Transverse colon (tissue), 4 donors: ENCODE data around the gene PCID2. TPM values are rescaled to one million over a fixed set of nuclear protein-coding genes. Genes with fewer than 3 reads are reported as not detected.

ENCODE experiments used
- DNase-seq: peaks from one replicate; pipeline ENCODE4 v3.0.0-alpha.2; 2019
- H3K27ac ChIP-seq, 4 donors: fragments of 200-600 bp; sonication (generic); 2 replicates each; pipeline ENCODE4 v1.5.1; 2016 to 2018; ENCODE audit warnings: inconsistent platforms in 4 of 4
- H3K27me3 ChIP-seq: fragments of 200-600 bp; sonication (generic); 2 replicates; pipeline ENCODE4 v1.5.1; 2017; ENCODE audit warnings: inconsistent platforms
- H3K36me3 ChIP-seq, 4 donors: fragments of 200-600 bp; sonication (generic); 2 replicates each; pipeline ENCODE4 v1.5.1; 2017 to 2019; ENCODE audit warnings: inconsistent platforms in 4 of 4
- H3K4me1 ChIP-seq, 4 donors: fragments of 200-600 bp; sonication (generic); 2 replicates each; pipeline ENCODE4 v1.5.1; 2017 to 2020; ENCODE audit warnings: inconsistent platforms in 4 of 4
- H3K4me3 ChIP-seq, 4 donors: fragments of 200-600 bp; sonication (generic); 1 replicate in 1 of 4; 2 replicates in 3 of 4; pipeline versions ENCODE4 v1.5.1 to v1.6.1; 2017 to 2019; ENCODE audit warnings: inconsistent platforms in 4 of 4
- H3K9me3 ChIP-seq, 2 donors: fragments of 200-600 bp; sonication (generic); 2 replicates each; pipeline ENCODE4 v1.5.1; 2017 to 2019; ENCODE audit warnings: inconsistent platforms in 2 of 2
- EP300 ChIP-seq: sonication (generic); formaldehyde crosslinking; IDR thresholded peaks from one replicate; pipeline ENCODE4 v1.6.1; 2017; ENCODE audit warnings: antibody characterized with exemption, low read depth
- POLR2A ChIP-seq: fragments of 450-650 bp; IDR thresholded peaks from one replicate; pipeline ENCODE4 v1.6.1; 2016; ENCODE audit warnings: antibody characterized with exemption, mild to moderate bottlenecking, moderate library complexity
- POLR2AphosphoS5 ChIP-seq, 3 donors: sonication (generic); formaldehyde crosslinking; IDR thresholded peaks; one replicate each; pipeline ENCODE4 v1.6.1; 2016; ENCODE audit warnings: antibody characterized with exemption in 3 of 3
- WGBS, 2 donors: methylation state at CpG; one replicate each; pipeline ENCODE4 v1.1.5; 2018; ENCODE audit warnings: low coverage in 1 of 2; 5-methylcytosine and 5-hydroxymethylcytosine counted together
- in situ Hi-C, 4 donors: fragments of 200-750 bp; cut with MboI; loops; one replicate each; pipeline versions ENCODE4 v1.15.0 to v1.15.1; 2017; ENCODE audit warnings: low sequenced_read_pairs in 3 of 4, low pct_ligation_motif_present in 1 of 4, low pct_unique_long_range_greater_than_20kb in 1 of 4
- intact Hi-C: fragments of 100-400 bp; cut with DNase I; formaldehyde crosslinking; loops from one replicate; pipeline ENCODE4 v1.15.1; 2023; ENCODE audit warnings: low total_unique reads
- total RNA-seq, 4 donors: library from RNA; depleted of rRNA; stranded (reverse); fragments of >200 nt; gene quantifications; one replicate each; pipeline ENCODE4 v1.1.0, GENCODE V29; 2016
- TF ChIP-seq, protein P1 (sequence below), 5 experiments: fragments of 200-600 bp in 3 of 5; fragments of 450-650 bp in 2 of 5; sonication (generic) in 3 of 5; IDR thresholded peaks; 1 replicate in 2 of 5; 2 replicates in 3 of 5; pipeline ENCODE4 v1.5.1; 2016 to 2017; ENCODE audit warnings: antibody characterized with exemption in 5 of 5, inconsistent platforms in 3 of 5, mild to moderate bottlenecking in 2 of 5, moderate library complexity in 1 of 5

The PCID2 gene
- total RNA-seq, 4 donors from 2014 or later: 13.1 to 87.6 (median 41.3) TPM

DNA sequence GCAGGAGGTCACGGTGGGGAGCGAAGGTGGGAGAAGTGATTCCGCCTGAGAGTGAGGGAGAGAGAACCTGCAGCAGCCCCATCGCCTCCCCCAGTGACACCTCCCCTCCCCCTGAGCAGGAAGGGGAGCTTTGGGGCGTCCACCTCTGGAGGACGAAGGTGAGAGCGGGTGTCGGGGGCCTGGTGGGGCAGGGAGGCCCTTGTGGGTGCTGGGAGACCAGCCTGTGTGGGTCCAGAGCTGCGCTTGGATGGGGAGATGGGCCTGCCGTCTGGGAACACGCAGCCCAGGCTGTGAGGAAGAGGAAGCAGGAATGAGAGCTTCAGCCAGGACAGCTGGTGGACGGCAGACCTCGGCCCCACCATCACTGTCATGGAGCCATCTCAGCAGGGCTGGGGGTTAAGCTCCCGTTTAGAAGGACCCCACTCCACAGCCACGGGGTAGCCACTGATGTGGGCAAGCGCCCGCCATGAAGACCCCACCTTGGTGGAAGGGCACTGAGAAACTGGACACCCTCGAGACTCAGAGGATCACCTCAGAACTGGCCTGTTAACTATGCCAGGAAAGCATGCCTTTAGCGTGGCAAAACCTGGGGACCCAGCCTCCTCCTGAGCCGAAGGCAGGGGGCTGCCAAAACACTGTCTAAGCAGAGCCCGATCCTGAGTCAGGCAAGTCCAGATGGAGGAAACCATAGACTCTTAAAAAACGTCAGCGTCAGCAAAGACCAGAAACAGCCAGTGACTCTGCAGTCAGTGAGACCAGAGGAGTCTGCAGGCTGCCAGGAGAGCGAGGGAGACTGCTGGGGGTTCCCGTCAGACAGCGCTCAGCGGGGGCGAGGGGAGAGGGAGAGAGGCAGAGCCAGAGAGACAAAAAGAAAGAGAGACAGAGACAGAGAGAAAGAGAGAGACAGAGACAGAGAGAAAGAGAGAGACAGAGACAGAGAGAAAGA is 56.5 kb downstream of the PCID2 start:
- in situ Hi-C loops: no loop called here
- no peaks in the 10 kb centered on the region for H3K36me3 ChIP-seq
- H3K27me3 ChIP-seq: peaks cover 10% of the 10 kb centered on the region
- peak overlapping the region in 1 of 4 donors; percentile 53 for H3K4me3 ChIP-seq
- H3K4me1 ChIP-seq: peaks cover 7 to 23% (median 13%) of the 10 kb centered on the region in 4 donors
- intact Hi-C loops: no loop called here
- no peak for DNase-seq
- WGBS, 2 donors: 55 to 70% methylated on average over 4 to 28 of the region's 28 CpGs
- no peaks in the 10 kb centered on the region for H3K9me3 ChIP-seq
- TF ChIP-seq POLR2A (no peak), EP300 (no peak), POLR2AphosphoS5 (IDR thresholded peaks at IDR 0.05) (no peak)
- TF ChIP-seq, protein P1, sequence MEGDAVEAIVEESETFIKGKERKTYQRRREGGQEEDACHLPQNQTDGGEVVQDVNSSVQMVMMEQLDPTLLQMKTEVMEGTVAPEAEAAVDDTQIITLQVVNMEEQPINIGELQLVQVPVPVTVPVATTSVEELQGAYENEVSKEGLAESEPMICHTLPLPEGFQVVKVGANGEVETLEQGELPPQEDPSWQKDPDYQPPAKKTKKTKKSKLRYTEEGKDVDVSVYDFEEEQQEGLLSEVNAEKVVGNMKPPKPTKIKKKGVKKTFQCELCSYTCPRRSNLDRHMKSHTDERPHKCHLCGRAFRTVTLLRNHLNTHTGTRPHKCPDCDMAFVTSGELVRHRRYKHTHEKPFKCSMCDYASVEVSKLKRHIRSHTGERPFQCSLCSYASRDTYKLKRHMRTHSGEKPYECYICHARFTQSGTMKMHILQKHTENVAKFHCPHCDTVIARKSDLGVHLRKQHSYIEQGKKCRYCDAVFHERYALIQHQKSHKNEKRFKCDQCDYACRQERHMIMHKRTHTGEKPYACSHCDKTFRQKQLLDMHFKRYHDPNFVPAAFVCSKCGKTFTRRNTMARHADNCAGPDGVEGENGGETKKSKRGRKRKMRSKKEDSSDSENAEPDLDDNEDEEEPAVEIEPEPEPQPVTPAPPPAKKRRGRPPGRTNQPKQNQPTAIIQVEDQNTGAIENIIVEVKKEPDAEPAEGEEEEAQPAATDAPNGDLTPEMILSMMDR (IDR thresholded peaks at IDR 0.05): no peak
- H3K27ac ChIP-seq: no peak overlapping the region

DNA sequence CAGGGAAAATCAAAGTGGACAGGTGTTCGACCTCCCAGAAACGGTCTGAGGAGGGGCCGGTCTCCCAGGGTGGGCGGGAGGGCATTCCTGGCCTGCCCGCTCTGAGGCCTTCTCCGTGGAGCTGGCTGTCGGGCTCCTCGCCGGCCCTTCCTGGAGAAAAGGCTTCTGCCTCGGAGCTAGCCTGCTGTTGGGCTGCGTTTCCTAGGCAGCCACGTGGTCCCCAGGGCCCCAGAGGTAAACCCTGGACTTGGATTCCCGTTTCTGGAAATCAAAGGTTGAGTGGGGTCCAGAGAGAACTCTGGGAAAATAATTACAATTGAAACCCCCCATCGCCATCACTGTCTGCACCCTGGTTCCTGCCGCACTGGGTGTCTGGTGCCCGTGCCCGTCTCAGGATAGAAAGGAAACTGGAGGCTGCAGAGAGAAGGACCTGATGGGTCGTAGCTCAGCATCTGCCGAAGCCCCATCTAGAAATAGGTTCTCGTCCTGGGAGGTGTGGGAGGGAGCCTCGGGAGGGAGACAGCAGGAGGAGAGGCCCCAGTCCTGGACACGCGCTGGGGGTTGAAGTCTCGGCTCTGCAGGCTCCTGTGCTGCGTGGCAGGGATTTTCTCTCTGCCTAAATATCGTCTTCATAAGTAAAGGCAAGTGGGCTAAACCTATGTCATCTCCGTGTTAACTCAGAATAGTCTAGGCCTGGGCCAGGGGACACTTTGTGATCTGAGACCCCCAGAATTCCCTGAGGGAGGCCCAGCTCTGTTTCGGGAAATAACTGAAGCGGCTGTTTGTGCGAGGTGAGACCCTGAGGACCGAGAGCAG is 57.7 kb downstream of the PCID2 start:
- H3K27me3 ChIP-seq: peaks cover 10% of the 10 kb centered on the region
- intact Hi-C loops: no loop called here
- in situ Hi-C loops: no loop called here
- no peak overlapping the region for H3K27ac ChIP-seq
- H3K9me3 ChIP-seq: no peaks in the 10 kb centered on the region
- peaks cover 7 to 23% (median 13%) of the 10 kb centered on the region in 4 donors for H3K4me1 ChIP-seq
- DNase-seq: no peak
- 90 to 97% methylated on average over 12 to 31 of the region's 31 CpGs for WGBS, 2 donors
- TF ChIP-seq, protein P1 (IDR thresholded peaks at IDR 0.05): no peak
- no peak for TF ChIP-seq EP300
- TF ChIP-seq POLR2A: no peak
- no peak for TF ChIP-seq POLR2AphosphoS5 (IDR thresholded peaks at IDR 0.05)
- H3K36me3 ChIP-seq: no peaks in the 10 kb centered on the region
- no peak overlapping the region for H3K4me3 ChIP-seq

DNA sequence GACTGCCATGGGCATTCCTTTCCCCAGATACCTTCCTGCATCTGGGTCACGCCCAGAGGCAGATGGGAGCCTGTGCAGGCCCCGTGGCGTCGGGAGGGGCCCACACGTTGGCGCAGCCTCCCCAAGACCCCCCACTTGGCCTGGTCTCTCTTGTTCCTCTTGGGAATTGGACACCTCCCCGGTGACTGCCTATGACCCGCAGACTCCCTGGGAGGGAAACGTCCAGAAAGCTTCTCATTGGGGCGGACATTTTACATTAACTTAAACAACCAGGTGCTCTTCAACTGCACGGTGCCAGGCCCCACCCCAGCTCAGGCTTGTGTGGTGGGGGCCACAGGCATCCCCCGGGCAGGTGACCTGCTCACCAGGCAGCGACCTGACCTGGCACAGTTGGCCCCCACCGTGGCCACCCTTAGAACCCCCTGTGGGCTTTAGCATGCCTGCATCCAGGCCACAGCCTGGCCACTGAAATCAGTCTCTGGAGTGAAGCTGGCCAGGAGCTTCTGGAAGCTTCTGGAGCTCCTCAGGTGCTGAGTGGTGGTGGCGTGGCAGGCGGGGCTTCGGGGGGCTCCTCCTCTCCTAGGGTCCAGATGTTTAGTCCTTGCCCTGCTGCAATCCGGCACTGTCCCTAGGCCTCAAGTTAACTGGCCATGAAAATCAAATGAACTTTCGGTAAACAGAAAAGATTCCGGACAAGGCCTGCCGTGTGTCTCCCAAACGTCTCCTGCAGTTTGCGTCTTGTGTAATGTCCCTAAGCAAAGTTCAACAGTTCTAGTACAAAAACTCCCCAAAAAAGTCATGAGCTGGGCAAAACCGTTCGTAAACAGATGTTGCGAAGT is 58.5 kb downstream of the PCID2 start:
- H3K36me3 ChIP-seq: no peaks in the 10 kb centered on the region
- H3K4me3 ChIP-seq: no peak overlapping the region
- no peak overlapping the region for H3K27ac ChIP-seq
- DNase-seq: no peak
- peaks cover 10% of the 10 kb centered on the region for H3K27me3 ChIP-seq
- intact Hi-C loops: no loop called here
- 86 to 100% methylated on average over 4 to 25 of the region's 26 CpGs for WGBS, 2 donors
- H3K9me3 ChIP-seq: no peaks in the 10 kb centered on the region
- H3K4me1 ChIP-seq: peaks cover 7 to 23% (median 13%) of the 10 kb centered on the region in 4 donors
- in situ Hi-C loops: no loop called here
- TF ChIP-seq POLR2A (no peak), EP300 (no peak), POLR2AphosphoS5 (IDR thresholded peaks at IDR 0.05) (no peak)
- TF ChIP-seq, protein P1 (IDR thresholded peaks at IDR 0.05): no peak
